Measurements from ENCODE around the gene CYP26C1. TPM values are rescaled to one million over a fixed set of nuclear protein-coding genes. Genes with fewer than 3 reads are reported as not detected.

The CYP26C1 gene
- total RNA-seq, 4 donors from 2014 or later: 0.13 to 0.36 (median 0.16) TPM; not detected in 1

GRCh38 chr10:93087846-93088245 is 27.2 kb downstream of the CYP26C1 start:
- TF ChIP-seq, protein P1, sequence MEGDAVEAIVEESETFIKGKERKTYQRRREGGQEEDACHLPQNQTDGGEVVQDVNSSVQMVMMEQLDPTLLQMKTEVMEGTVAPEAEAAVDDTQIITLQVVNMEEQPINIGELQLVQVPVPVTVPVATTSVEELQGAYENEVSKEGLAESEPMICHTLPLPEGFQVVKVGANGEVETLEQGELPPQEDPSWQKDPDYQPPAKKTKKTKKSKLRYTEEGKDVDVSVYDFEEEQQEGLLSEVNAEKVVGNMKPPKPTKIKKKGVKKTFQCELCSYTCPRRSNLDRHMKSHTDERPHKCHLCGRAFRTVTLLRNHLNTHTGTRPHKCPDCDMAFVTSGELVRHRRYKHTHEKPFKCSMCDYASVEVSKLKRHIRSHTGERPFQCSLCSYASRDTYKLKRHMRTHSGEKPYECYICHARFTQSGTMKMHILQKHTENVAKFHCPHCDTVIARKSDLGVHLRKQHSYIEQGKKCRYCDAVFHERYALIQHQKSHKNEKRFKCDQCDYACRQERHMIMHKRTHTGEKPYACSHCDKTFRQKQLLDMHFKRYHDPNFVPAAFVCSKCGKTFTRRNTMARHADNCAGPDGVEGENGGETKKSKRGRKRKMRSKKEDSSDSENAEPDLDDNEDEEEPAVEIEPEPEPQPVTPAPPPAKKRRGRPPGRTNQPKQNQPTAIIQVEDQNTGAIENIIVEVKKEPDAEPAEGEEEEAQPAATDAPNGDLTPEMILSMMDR (IDR thresholded peaks at IDR 0.05): no peak
- no peak for ATAC-seq (ENCODE audit: low FRiP score)
- DNase-seq (ENCODE audit: low spot score): no peak

DNA sequence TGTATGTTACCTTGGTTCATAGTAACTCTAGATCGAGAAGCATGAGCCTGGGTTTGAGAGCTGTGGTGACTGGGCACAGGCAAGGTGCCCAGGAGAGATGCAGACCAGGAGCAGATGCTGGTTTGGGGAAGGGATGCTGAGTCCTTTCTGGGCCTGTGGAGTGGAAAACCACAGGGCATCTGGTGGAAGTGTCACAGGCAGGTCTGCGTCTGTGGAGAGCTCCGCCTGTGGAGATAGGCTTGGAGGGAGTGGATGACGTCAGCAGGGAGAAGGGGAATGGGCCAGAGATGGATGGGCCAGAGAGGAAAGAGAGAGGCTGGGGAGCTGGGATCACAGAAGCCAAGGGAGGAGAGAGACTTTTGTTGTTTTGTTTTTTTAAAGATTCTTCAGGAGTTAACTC is 27.9 kb downstream of the CYP26C1 start:
- TF ChIP-seq, protein P1 (IDR thresholded peaks at IDR 0.05): no peak
- ATAC-seq (ENCODE audit: low FRiP score) (no peak), DNase-seq (ENCODE audit: low spot score) (no peak)

DNA sequence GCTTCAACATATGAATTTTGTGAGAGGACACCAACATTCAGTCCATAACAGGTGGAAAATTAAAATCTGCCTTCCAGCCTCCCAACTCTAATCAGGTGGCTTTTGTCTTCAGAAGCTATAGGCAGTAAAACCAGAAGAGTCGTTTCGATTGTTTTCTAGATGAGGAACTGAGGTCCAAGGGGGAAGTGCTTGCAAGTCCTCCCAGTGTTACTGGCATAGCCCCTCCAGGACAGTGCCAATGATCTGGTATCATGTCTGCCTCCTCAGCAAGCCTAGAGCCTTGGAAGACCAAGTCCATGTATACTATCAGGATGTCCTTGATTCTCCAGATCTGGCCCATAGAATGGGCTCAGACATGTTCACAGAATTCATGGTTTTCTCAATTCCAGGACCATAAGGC is 30.0 kb downstream of the CYP26C1 start:
- no peak for DNase-seq (ENCODE audit: low spot score)
- ATAC-seq (ENCODE audit: low FRiP score): no peak
- TF ChIP-seq, protein P1 (IDR thresholded peaks at IDR 0.05): no peak

DNA sequence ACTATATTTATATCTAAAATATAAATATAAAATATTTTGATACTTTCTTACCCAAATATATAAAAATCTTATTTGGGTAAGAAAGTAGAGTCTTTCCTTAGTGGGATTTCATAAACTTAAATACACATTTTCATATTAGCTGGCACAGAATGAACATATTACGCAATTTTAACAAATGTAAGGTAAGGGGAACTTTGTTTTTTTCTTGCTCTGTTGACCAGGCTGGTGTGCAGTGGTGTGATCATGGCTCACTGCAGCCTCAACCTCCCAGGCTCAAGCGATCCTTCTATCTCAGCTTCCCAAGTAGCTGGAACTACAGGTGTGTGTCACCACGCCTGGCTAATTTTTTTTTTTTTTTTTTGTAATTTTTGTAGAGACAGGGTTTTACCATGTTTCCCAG is 31.4 kb downstream of the CYP26C1 start:
- ATAC-seq (ENCODE audit: low FRiP score) (no peak), DNase-seq (ENCODE audit: low spot score) (no peak)
- TF ChIP-seq, protein P1 (IDR thresholded peaks at IDR 0.05): no peak

DNA sequence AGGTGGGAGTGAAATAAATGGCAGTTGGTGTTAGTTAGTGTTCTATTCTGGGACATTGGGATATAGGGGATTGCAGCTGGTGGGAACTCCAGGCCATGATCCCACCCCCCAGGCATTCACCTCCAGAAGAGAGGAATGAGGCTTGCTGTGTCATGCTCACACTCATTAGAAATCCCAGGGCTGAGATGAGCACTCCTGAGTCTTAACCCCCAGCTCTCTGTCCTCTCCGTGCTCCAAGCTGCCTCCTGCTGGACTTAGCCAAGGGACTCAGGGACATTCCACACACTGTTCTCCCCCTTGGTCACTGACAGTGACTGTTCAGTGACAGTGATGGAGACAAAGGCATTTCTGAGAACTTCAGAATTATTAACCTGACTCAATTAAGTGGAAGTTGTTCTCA is 34.6 kb downstream of the CYP26C1 start:
- DNase-seq (ENCODE audit: low spot score) (no peak), ATAC-seq (ENCODE audit: low FRiP score) (no peak)
- TF ChIP-seq, protein P1 (IDR thresholded peaks at IDR 0.05): no peak

DNA sequence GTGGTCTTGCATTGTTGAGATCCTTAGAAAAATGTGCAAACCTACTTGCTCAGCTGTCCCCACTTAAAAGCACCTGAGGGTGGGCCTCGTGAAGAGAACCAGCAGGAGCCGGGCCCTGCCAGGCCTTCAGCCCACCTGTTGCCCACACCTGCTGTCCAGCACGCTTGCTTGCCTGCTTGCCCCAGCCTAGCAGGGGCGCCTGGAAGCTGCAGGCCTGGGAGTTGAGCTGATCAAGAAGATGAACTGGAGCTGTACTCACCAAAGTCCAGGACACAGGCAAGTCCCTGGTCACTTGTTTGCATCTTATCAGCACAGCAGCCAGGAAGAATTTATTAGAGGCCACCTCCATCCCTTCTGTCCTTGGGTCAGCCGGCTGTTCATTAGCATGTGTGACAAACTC is 36.3 kb downstream of the CYP26C1 start:
- no peak for DNase-seq (ENCODE audit: low spot score)
- TF ChIP-seq, protein P1 (IDR thresholded peaks at IDR 0.05): no peak
- no peak for ATAC-seq (ENCODE audit: low FRiP score)

- TF ChIP-seq, protein P1 (IDR thresholded peaks at IDR 0.05): no peak
- DNase-seq (ENCODE audit: low spot score) (no peak), ATAC-seq (ENCODE audit: low FRiP score) (no peak)
These were observed 36.8 kb downstream of the CYP26C1 start for GRCh38 chr10:93097386-93097785.
